ENCODE measurements around the gene ACRV1. TPM values are rescaled to one million over a fixed set of nuclear protein-coding genes. Genes with fewer than 3 reads are reported as not detected.
A peak's percentile ranks its signal among the peaks of the same experiment; 100 is the strongest.

ACRV1 gene
- total RNA-seq, 2 donors from 2014 or later = not detected

DNA sequence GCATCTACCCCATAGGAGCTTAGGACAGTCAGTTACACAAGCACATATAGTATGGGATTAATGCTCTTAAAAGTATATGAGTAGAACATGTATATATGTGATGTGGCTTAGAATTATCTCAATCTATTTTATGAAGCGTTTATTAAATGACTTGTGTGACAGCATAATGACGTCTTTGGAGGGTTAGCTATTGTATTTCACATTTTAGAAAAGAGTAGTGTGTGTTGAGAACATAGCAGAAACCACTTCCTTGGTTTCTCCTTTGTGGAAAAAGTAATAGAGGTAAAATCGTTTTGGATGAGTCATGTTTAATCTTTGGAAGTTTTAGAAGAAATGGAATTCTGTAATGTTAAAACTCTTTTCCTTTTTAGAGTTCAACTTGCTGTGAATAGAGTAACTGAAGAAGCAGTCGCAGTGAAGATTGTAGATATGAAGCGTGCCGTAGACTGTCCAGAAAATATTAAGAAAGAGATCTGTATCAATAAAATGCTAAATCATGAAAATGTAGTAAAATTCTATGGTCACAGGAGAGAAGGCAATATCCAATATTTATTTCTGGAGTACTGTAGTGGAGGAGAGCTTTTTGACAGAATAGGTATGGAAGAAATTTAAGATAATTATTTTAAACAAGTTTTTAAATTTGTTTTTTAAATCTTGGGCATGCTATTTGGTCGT, 53.3 kb downstream of the ACRV1 start:
- no peak overlapping the region for H3K4me3 ChIP-seq
- H3K9me3 ChIP-seq = no peaks in the 10 kb centered on the region
- DNase-seq = no peak
- intact Hi-C loops (cut with DNase I) = loop anchor here (10.0 kb wide), 1 partner anchor 53 kb away; no protein-coding TSS in a partner anchor
- TF ChIP-seq POLR2A (IDR thresholded peaks at IDR 0.05) = no peak
- TF ChIP-seq, protein P1, sequence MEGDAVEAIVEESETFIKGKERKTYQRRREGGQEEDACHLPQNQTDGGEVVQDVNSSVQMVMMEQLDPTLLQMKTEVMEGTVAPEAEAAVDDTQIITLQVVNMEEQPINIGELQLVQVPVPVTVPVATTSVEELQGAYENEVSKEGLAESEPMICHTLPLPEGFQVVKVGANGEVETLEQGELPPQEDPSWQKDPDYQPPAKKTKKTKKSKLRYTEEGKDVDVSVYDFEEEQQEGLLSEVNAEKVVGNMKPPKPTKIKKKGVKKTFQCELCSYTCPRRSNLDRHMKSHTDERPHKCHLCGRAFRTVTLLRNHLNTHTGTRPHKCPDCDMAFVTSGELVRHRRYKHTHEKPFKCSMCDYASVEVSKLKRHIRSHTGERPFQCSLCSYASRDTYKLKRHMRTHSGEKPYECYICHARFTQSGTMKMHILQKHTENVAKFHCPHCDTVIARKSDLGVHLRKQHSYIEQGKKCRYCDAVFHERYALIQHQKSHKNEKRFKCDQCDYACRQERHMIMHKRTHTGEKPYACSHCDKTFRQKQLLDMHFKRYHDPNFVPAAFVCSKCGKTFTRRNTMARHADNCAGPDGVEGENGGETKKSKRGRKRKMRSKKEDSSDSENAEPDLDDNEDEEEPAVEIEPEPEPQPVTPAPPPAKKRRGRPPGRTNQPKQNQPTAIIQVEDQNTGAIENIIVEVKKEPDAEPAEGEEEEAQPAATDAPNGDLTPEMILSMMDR (IDR thresholded peaks at IDR 0.05) = no peak
- peaks cover 16% of the 10 kb centered on the region for H3K4me1 ChIP-seq
- H3K36me3 ChIP-seq (replicated peaks in 1 of 2; ENCODE audit: insufficient read depth in 1 of 2, low read depth in 2 of 2) = no peaks in the 10 kb centered on the region
- no peak for ATAC-seq
- 54 to 68% methylated on average over 7 of the region's 7 CpGs for WGBS, 2 donors
- H3K27me3 ChIP-seq = no peaks in the 10 kb centered on the region
- H3K27ac ChIP-seq = no peak overlapping the region

DNA sequence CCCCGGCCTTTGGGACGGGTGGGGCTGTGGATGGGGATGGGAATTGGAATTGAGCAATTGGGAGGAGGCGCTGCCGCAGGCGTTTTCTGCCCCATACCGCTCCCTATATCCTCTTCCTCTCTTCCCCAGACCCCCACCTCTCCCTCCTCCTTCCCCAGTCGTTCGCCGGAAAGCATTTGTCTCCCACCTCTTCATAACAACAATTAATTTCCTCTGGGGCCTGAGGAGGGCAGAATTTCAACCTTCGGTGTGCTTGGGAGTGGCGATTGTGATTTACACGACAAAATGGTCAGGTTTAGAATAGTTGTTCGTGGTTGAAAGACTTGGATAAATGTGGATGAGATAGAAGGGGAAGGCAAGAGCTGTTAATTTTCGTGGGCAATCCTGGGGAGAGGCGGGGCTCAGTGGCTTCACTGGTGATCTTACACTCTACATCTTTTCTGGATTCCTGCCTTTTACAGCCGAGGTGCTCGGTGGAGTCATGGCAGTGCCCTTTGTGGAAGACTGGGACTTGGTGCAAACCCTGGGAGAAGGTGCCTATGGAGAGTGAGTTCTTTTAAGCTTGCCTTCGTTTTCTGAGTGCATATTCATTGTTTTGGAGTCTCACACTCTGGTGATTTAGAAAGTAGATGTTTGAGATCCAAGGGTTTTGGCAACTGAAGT, 54.2 kb downstream of the ACRV1 start:
- DNase-seq = peak in 1 of 4 donors; percentile 12
- intact Hi-C loops (cut with DNase I) = loop anchor here (10.0 kb wide), 1 partner anchor 52 kb away; no protein-coding TSS in a partner anchor

DNA sequence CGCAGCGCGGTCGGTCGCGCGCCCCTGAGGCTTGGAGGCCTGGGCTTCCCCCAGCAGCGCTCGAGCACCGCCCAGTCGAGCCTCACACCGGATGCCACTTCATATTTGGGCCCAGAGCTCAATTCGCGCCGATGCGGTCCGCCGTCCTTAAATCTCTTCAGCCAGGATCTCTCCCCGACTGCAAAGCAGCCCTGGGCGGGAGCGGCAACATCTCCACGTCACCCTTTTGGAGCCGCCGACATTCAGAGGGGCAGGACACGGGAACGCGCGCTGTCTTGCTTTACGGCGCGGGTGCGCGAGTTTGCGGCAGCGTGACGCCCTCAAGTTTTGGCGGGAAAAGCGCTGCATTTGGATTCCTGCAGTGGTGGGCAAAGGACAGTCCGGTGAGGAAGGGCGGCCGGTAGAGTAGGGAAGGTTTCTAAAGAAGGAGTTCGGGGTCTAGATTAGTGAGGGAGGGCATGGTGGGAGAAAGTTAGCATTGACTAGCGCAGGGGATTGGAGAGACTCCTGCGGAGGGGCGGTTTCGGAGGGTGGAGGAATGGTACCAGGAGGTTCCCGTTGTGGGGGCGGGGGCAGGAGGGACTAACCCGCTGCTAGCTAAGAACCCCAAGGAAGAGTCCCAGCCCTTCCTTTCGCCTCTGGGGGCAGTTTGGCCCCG, 54.9 kb downstream of the ACRV1 start:
- peak; percentile 93 for ATAC-seq
- intact Hi-C loops (cut with DNase I) = loop anchor here (10.0 kb wide), 1 partner anchor 51 kb away; no protein-coding TSS in a partner anchor
- WGBS, 2 donors = 0 to 2% methylated on average over 13 to 51 of the region's 51 CpGs

More for the DNA sequence above, 54.2 kb downstream of the ACRV1 start:
- Histone ChIP-seq H3K27me3 (no peaks in the 10 kb centered on the region), H3K4me1 (peaks cover 16% of the 10 kb centered on the region), H3K36me3 (replicated peaks in 1 of 2; ENCODE audit: insufficient read depth in 1 of 2, low read depth in 2 of 2) (no peaks in the 10 kb centered on the region), H3K9me3 (no peaks in the 10 kb centered on the region), H3K27ac (peak overlapping the region; percentile 92 to 99 (median 96)), H3K4me3 (peak overlapping the region; percentile 11 to 53)
- 1% methylated on average over 18 of the region's 18 CpGs for WGBS, 2 donors
- TF ChIP-seq POLR2A (IDR thresholded peaks at IDR 0.05) = no peak
- TF ChIP-seq, protein P1 (IDR thresholded peaks at IDR 0.05) = peak in 4 of 7 experiments; percentile 12 to 31 (median 22)
- ATAC-seq = no peak

DNA sequence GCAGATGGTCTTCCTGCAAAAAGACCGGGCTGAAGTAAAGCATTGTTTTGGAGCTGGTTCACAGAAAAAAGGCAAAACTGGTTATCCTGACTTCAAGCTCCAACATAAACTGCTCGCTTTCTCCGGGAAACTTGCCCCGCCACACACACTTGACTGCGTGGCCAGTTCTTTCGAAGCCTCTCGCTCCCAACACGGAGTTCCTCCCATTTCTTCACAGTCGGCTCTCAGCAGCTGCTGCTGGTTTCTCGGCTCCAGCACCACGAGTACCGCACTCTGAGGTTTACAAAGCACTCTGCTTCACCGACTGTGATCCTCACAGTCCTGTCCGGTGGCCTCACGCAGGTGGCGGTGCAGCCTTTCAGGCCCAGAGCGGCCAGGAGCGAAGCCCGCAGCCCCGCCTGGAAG, 55.4 kb downstream of the ACRV1 start:
- 0 to 1% methylated on average over 16 to 20 of the region's 20 CpGs for WGBS, 2 donors
- Histone ChIP-seq H3K9me3 (no peaks in the 10 kb centered on the region), H3K4me3 (peak overlapping the region; percentile 11 to 53), H3K27ac (peak overlapping the region; percentile 92 to 99 (median 96)), H3K36me3 (replicated peaks in 1 of 2; ENCODE audit: insufficient read depth in 1 of 2, low read depth in 2 of 2) (peaks cover 4 to 10% of the 10 kb centered on the region in 2 donors), H3K4me1 (peaks cover 16% of the 10 kb centered on the region), H3K27me3 (no peaks in the 10 kb centered on the region)
- no peak for DNase-seq
- intact Hi-C loops (cut with DNase I) = loop anchor here (10.0 kb wide), 1 partner anchor 50 kb away; no protein-coding TSS in a partner anchor
- TF ChIP-seq POLR2A (IDR thresholded peaks at IDR 0.05) = no peak
- TF ChIP-seq, protein P1 (IDR thresholded peaks at IDR 0.05) = no peak
- peak; percentile 59 for ATAC-seq

More for the DNA sequence above, 54.9 kb downstream of the ACRV1 start:
- H3K36me3 ChIP-seq (replicated peaks in 1 of 2; ENCODE audit: insufficient read depth in 1 of 2, low read depth in 2 of 2) = peaks cover 0 to 5% of the 10 kb centered on the region in 2 donors
- peak; percentile 85 to 88 (median 87) for DNase-seq
- no peaks in the 10 kb centered on the region for H3K9me3 ChIP-seq
- H3K4me1 ChIP-seq = peaks cover 16% of the 10 kb centered on the region
- no peaks in the 10 kb centered on the region for H3K27me3 ChIP-seq
- peak overlapping the region; percentile 92 to 99 (median 96) for H3K27ac ChIP-seq
- H3K4me3 ChIP-seq = peak overlapping the region; percentile 11 to 53
- TF ChIP-seq, protein P1 (IDR thresholded peaks at IDR 0.05) = peak in 1 of 7 experiments; percentile 11
- peak; percentile 85 to 94 (median 90) for TF ChIP-seq POLR2A (IDR thresholded peaks at IDR 0.05)
